ENCODE results near the gene SH3GLB2.

DNA sequence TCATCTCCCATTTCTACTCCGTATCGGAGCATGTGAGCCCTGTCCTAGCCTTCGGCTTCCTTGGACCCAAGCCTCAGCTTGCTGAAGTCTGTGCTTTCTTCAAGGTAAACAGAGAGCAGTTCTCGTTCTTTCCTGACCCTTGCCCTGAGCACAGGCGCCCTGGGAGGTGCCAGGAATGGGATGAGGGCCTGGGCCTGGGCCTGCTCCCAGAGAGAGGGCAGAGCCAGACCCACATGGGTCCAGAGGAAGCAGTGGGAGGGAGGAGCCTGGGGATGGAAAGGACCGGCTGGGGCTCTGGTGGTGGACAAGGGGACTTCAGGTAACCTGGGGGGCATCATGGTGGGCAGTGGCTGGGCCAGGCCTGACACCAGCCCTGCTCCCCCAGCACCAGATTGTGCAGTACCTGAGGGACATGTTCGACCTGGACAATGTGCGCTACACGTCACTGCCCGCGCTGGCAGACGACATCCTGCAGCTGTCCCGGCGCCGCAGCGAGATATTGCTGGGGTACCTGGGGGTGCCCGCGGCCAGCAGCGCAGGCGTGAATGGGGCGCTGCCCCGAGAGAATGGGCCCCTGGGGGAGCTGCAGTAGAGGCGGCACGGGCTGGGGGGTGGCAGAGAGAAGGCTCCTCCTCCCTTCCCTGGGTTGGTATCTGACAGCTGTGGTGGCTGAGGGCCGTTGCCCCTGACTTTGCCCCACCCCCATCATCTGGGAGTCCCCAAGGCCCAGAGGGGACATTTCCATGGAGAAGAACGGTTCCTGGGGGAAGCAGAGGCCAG, 41.9 kb upstream of the SH3GLB2 start:
- TF ChIP-seq, protein P1, sequence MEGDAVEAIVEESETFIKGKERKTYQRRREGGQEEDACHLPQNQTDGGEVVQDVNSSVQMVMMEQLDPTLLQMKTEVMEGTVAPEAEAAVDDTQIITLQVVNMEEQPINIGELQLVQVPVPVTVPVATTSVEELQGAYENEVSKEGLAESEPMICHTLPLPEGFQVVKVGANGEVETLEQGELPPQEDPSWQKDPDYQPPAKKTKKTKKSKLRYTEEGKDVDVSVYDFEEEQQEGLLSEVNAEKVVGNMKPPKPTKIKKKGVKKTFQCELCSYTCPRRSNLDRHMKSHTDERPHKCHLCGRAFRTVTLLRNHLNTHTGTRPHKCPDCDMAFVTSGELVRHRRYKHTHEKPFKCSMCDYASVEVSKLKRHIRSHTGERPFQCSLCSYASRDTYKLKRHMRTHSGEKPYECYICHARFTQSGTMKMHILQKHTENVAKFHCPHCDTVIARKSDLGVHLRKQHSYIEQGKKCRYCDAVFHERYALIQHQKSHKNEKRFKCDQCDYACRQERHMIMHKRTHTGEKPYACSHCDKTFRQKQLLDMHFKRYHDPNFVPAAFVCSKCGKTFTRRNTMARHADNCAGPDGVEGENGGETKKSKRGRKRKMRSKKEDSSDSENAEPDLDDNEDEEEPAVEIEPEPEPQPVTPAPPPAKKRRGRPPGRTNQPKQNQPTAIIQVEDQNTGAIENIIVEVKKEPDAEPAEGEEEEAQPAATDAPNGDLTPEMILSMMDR (IDR thresholded peaks at IDR 0.05 in 4 of 5, conservative IDR thresholded peaks at IDR 0.05 in 1 of 5) = no peak
- no peak for TF ChIP-seq POLR2A (IDR thresholded peaks at IDR 0.05)
